HepG2 (cell line): ENCODE data around the gene PRSS3. TPM values are rescaled to one million over a fixed set of nuclear protein-coding genes. Genes with fewer than 3 reads are reported as not detected.

Experiments used
- ATF5 ChIP-seq: sonication (generic); formaldehyde crosslinking; IDR thresholded peaks from 2 replicates; pipeline ENCODE4 v1.4.0; 2020; ENCODE audit warnings: mild to moderate bottlenecking, low read depth, missing genetic modification reagents
- GLMP ChIP-seq: sonication (generic); formaldehyde crosslinking; IDR thresholded peaks from 2 replicates; pipeline ENCODE4 v1.9.0; 2021; ENCODE audit warnings: missing genetic modification reagents, mild to moderate bottlenecking, borderline replicate concordance
- HNF1B ChIP-seq: sonication (generic); formaldehyde crosslinking; IDR thresholded peaks from 2 replicates; pipeline ENCODE4 v1.5.1; 2020; ENCODE audit warnings: mild to moderate bottlenecking, moderate library complexity, missing genetic modification reagents
- HNF4G ChIP-seq, 2 experiments: sonication (generic) in 1 of 2; formaldehyde crosslinking in 1 of 2; IDR thresholded peaks; 2 replicates each; pipeline versions ENCODE4 v1.4.0 to v1.6.1; 2011 to 2020; ENCODE audit warnings: borderline replicate concordance in 2 of 2, low read depth in 2 of 2, mild to moderate bottlenecking in 2 of 2, low read length in 1 of 2, missing genetic modification reagents in 1 of 2, moderate library complexity in 1 of 2
- KDM5B ChIP-seq: sonication (generic); formaldehyde crosslinking; IDR thresholded peaks from 2 replicates; pipeline ENCODE4 v1.4.0; 2020; ENCODE audit warnings: missing genetic modification reagents, mild to moderate bottlenecking, borderline replicate concordance
- KLF6 ChIP-seq: IDR thresholded peaks from 2 replicates; pipeline ENCODE4 v1.8.0; 2016; ENCODE audit warnings: missing biosample characterization, missing genetic modification reagents
- SP4 ChIP-seq: sonication (generic); formaldehyde crosslinking; IDR thresholded peaks from 2 replicates; pipeline ENCODE4 v1.8.1; 2023; ENCODE audit warnings: mild to moderate bottlenecking, missing genetic modification reagents
- SRSF4 ChIP-seq: fragments of 200-400 bp; formaldehyde crosslinking; IDR thresholded peaks from one replicate; pipeline ENCODE4 v1.6.1; 2018; ENCODE audit warnings: mild to moderate bottlenecking, low read depth, low read length, moderate library complexity; ENCODE audit not compliant: poor library complexity, severe bottlenecking
- TEF ChIP-seq: sonication (generic); formaldehyde crosslinking; IDR thresholded peaks from 2 replicates; pipeline ENCODE4 v1.5.0; 2020; ENCODE audit warnings: missing genetic modification reagents
- YEATS4 ChIP-seq: sonication (generic); formaldehyde crosslinking; IDR thresholded peaks from 2 replicates; pipeline ENCODE4 v1.4.0; 2020; ENCODE audit warnings: missing genetic modification reagents, borderline replicate concordance
- ZFYVE20 ChIP-seq: sonication (generic); formaldehyde crosslinking; IDR thresholded peaks from 2 replicates; pipeline ENCODE4 v1.8.0; 2023; ENCODE audit warnings: low read depth, mild to moderate bottlenecking, moderate library complexity, missing genetic modification reagents, borderline replicate concordance
- ZNF121 ChIP-seq: sonication (generic); formaldehyde crosslinking; IDR thresholded peaks from 2 replicates; pipeline ENCODE4 v1.5.0; 2020; ENCODE audit warnings: mild to moderate bottlenecking, missing genetic modification reagents
- ZNF276 ChIP-seq: sonication (generic); formaldehyde crosslinking; IDR thresholded peaks from 2 replicates; pipeline ENCODE4 v1.4.0; 2020; ENCODE audit warnings: mild to moderate bottlenecking, low read depth, missing genetic modification reagents
- ZNF430 ChIP-seq: sonication (generic); formaldehyde crosslinking; IDR thresholded peaks from 2 replicates; pipeline ENCODE4 v1.9.0; 2021; ENCODE audit warnings: mild to moderate bottlenecking, missing genetic modification reagents
- ZNF589 ChIP-seq: sonication (generic); formaldehyde crosslinking; conservative IDR thresholded peaks from 2 replicates; pipeline ENCODE4 v1.8.0; 2022; ENCODE audit warnings: mild to moderate bottlenecking, moderate library complexity, missing genetic modification reagents
- ZNF780A ChIP-seq: sonication (generic); formaldehyde crosslinking; IDR thresholded peaks from 2 replicates; pipeline ENCODE4 v1.8.0; 2022; ENCODE audit warnings: mild to moderate bottlenecking, missing genetic modification reagents, moderate library complexity
- polyA plus RNA-seq, 8 experiments: library from polyadenylated mRNA; depleted of rRNA in 3 of 8; stranded (reverse) in 7 of 8; unstranded in 1 of 8; fragments of >200 nt; fragmentation: Illumina TruSeq in 4 of 8; extraction: Trizol in 4 of 8; gene quantifications; 2 replicates each; pipeline versions ENCODE4 v1.2.1 to v1.2.3, GENCODE V29; 2011 to 2016; ENCODE audit warnings: low read depth in 4 of 8, missing spikeins in 1 of 8, mixed read lengths in 1 of 8; ENCODE audit not compliant: insufficient read depth in 1 of 8
- total RNA-seq, 5 experiments: library from RNA; depleted of rRNA; stranded (reverse); fragments of >200 nt; fragmentation: Illumina TruSeq; extraction: Trizol; gene quantifications; 2 replicates each; pipeline ENCODE4 v1.2.3, GENCODE V29; 2016; ENCODE audit warnings: low read depth in 1 of 5

Gene PRSS3
- total and polyA plus RNA-seq, 2 of the 13 experiments (the other 11 are each of a cell fraction or from before 2014, with no cell fraction given), result not detected

GRCh38 chr9:33816327-33817252 is 21.2 kb downstream of the PRSS3 start, which contains the start of gene UBE2R2 (continued):
- no peak for TF ChIP-seq GLMP
- TF ChIP-seq ZNF121 (CRISPR knock-in tag), result 0 out of 2 replicates have a peak, but pooled peaks have one; percentile 35
- TF ChIP-seq ATF5, result no peak
- TF ChIP-seq YEATS4, result peak; percentile 81
- TF ChIP-seq TEF, result no peak
- TF ChIP-seq ZFYVE20, result no peak
- TF ChIP-seq ZNF430, result peak; percentile 74; the same call in 1 of the 2 replicates
- TF ChIP-seq HNF4G (IDR thresholded peaks at IDR 0.05; ENCODE audit: borderline replicate concordance, low read depth, low read length), result peak; percentile 23; the same call in 1 of the 2 replicates
- 0 out of 2 replicates have a peak, but pooled peaks have one; percentile 31 for TF ChIP-seq HNF4G (CRISPR knock-in tag; IDR thresholded peaks at IDR 0.05; ENCODE audit: borderline replicate concordance, low read depth)
- peak; percentile 77 for TF ChIP-seq SP4 (CRISPR knock-in tag)
- no peak for TF ChIP-seq ZNF780A (CRISPR knock-in tag)
- TF ChIP-seq ZNF589 (CRISPR knock-in tag), result peak; percentile 69; the same call in 1 of the 2 replicates
- no peak for TF ChIP-seq HNF1B (CRISPR knock-in tag)
- no peak for TF ChIP-seq SRSF4
- peak; percentile 88; the same call in 1 of the 2 replicates for TF ChIP-seq KDM5B (CRISPR knock-in tag)
- no peak; the same call in 1 of the 2 replicates for TF ChIP-seq KLF6 (CRISPR knock-in tag)
- peak; percentile 64; the same call in 1 of the 2 replicates for TF ChIP-seq ZNF276 (CRISPR knock-in tag)
